Uterus (tissue), 4 donors: ENCODE results near the gene NRXN3. TPM values are rescaled to one million over a fixed set of nuclear protein-coding genes. Genes with fewer than 3 reads are reported as not detected.
A peak's percentile ranks its signal among the peaks of the same experiment; 100 is the strongest.

Experiments used
- DNase-seq, 2 donors: peaks; one replicate each; pipeline ENCODE4 v3.0.0-alpha.2; 2019 to 2020
- H3K27ac ChIP-seq, 2 donors: fragments of 200-600 bp; sonication (generic); 1 replicate in 1 of 2; 2 replicates in 1 of 2; pipeline ENCODE4 v1.5.1; 2016 to 2018
- H3K27me3 ChIP-seq, 2 donors: fragments of 200-600 bp; sonication (generic); one replicate each; pipeline ENCODE4 v1.5.1; 2018 to 2019; ENCODE audit warnings: control low read depth in 1 of 2
- H3K36me3 ChIP-seq, 2 donors: fragments of 200-600 bp; sonication (generic); one replicate each; pipeline ENCODE4 v1.5.1; 2019; ENCODE audit warnings: control low read depth in 1 of 2
- H3K4me1 ChIP-seq, 2 donors: fragments of 200-600 bp; sonication (generic); one replicate each; pipeline ENCODE4 v1.5.1; 2018 to 2019; ENCODE audit warnings: control low read depth in 1 of 2
- H3K4me3 ChIP-seq, 2 donors: fragments of 200-600 bp; sonication (generic); 1 replicate in 1 of 2; 2 replicates in 1 of 2; pipeline ENCODE4 v1.5.1; 2018 to 2019; ENCODE audit warnings: mild to moderate bottlenecking in 1 of 2
- H3K9me3 ChIP-seq, 2 donors: fragments of 200-600 bp; sonication (generic); one replicate each; pipeline ENCODE4 v1.5.1; 2019; ENCODE audit warnings: control low read depth in 1 of 2
- CTCF ChIP-seq, 4 experiments: fragments of 200-600 bp in 2 of 4; fragments of 450-650 bp in 2 of 4; sonication (generic) in 2 of 4; IDR thresholded peaks; one replicate each; pipeline ENCODE4 v1.5.1; 2016 to 2019; ENCODE audit warnings: antibody characterized with exemption in 4 of 4, mild to moderate bottlenecking in 2 of 4, moderate library complexity in 1 of 4
- POLR2A ChIP-seq, 2 donors: fragments of 450-650 bp; IDR thresholded peaks; one replicate each; pipeline ENCODE4 v1.6.1; 2016; ENCODE audit warnings: antibody characterized with exemption in 2 of 2, mild to moderate bottlenecking in 1 of 2, moderate library complexity in 1 of 2
- intact Hi-C: fragments of 100-400 bp; cut with DNase I; formaldehyde crosslinking; loops from one replicate; pipeline ENCODE4 v1.15.1; 2023; ENCODE audit warnings: low total_unique reads
- total RNA-seq, 4 donors: library from RNA; depleted of rRNA in 3 of 4; stranded (reverse); fragments of >200 nt in 3 of 4; gene quantifications; one replicate each; pipeline versions ENCODE4 v1.1.0 to v1.2.4, GENCODE V29; 2014 to 2023
- donor health status: DM: yes; HTN: yes; CAD: no.

The NRXN3 gene
- total RNA-seq, 4 donors from 2014 or later = 2.9 to 17.0 (median 4.4) TPM

GRCh38 chr14:79837699-79838098 is 1667.5 kb downstream of the NRXN3 start:
- Histone ChIP-seq H3K27me3 (no peaks in the 10 kb centered on the region), H3K36me3 (no peaks in the 10 kb centered on the region), H3K27ac (no peak overlapping the region), H3K9me3 (no peaks in the 10 kb centered on the region), H3K4me3 (no peak overlapping the region), H3K4me1 (no peaks in the 10 kb centered on the region)
- TF ChIP-seq CTCF (IDR thresholded peaks at IDR 0.05) = no peak
- TF ChIP-seq POLR2A (IDR thresholded peaks at IDR 0.05) = no peak
- no peak for DNase-seq
- intact Hi-C loops = no loop called here

GRCh38 chr14:79840103-79840502 is 1669.9 kb downstream of the NRXN3 start:
- Histone ChIP-seq H3K27me3 (no peaks in the 10 kb centered on the region), H3K27ac (no peak overlapping the region), H3K4me1 (no peaks in the 10 kb centered on the region), H3K9me3 (no peaks in the 10 kb centered on the region), H3K4me3 (no peak overlapping the region), H3K36me3 (no peaks in the 10 kb centered on the region)
- no peak for DNase-seq
- intact Hi-C loops = no loop called here
- TF ChIP-seq POLR2A (IDR thresholded peaks at IDR 0.05) (no peak), CTCF (IDR thresholded peaks at IDR 0.05) (no peak)

- Histone ChIP-seq H3K4me3 (no peak overlapping the region), H3K36me3 (no peaks in the 10 kb centered on the region)
- TF ChIP-seq POLR2A (IDR thresholded peaks at IDR 0.05) (no peak), CTCF (IDR thresholded peaks at IDR 0.05) (no peak)
Observed at GRCh38 chr14:79840831-79841230, 1670.7 kb downstream of the NRXN3 start.

GRCh38 chr14:79841433-79841832 is 1671.3 kb downstream of the NRXN3 start:
- intact Hi-C loops = no loop called here
- no peaks in the 10 kb centered on the region for H3K36me3 ChIP-seq

More at GRCh38 chr14:79840831-79841230, 1670.7 kb downstream of the NRXN3 start:
- Histone ChIP-seq H3K27ac (no peak overlapping the region), H3K4me1 (no peaks in the 10 kb centered on the region), H3K9me3 (no peaks in the 10 kb centered on the region), H3K27me3 (no peaks in the 10 kb centered on the region)
- no peak for DNase-seq
- intact Hi-C loops = no loop called here

GRCh38 chr14:79842270-79842669 is 1672.1 kb downstream of the NRXN3 start:
- Histone ChIP-seq H3K27me3 (no peaks in the 10 kb centered on the region), H3K4me1 (no peaks in the 10 kb centered on the region), H3K27ac (peak overlapping the region in 1 of 2 donors; percentile 30), H3K36me3 (no peaks in the 10 kb centered on the region), H3K4me3 (no peak overlapping the region), H3K9me3 (no peaks in the 10 kb centered on the region)
- intact Hi-C loops = no loop called here
- peak; percentile 47 to 52 for DNase-seq
- TF ChIP-seq POLR2A (IDR thresholded peaks at IDR 0.05) = no peak
- TF ChIP-seq CTCF (IDR thresholded peaks at IDR 0.05) = no peak

More at GRCh38 chr14:79841433-79841832, 1671.3 kb downstream of the NRXN3 start:
- no peak for TF ChIP-seq POLR2A (IDR thresholded peaks at IDR 0.05)
- TF ChIP-seq CTCF (IDR thresholded peaks at IDR 0.05) = no peak
- H3K27ac ChIP-seq = no peak overlapping the region
- H3K9me3 ChIP-seq = no peaks in the 10 kb centered on the region
- H3K27me3 ChIP-seq = no peaks in the 10 kb centered on the region
- no peak for DNase-seq
- H3K4me1 ChIP-seq = no peaks in the 10 kb centered on the region
- no peak overlapping the region for H3K4me3 ChIP-seq
